ENCODE data around the gene PRICKLE2.
A peak's percentile ranks its signal among the peaks of the same experiment; 100 is the strongest.

PRICKLE2 gene

GRCh38 chr3:64247991-64248646 lies 22.9 kb upstream of the PRICKLE2 start:
- no peak for DNase-seq (ENCODE audit: low read depth)

DNA sequence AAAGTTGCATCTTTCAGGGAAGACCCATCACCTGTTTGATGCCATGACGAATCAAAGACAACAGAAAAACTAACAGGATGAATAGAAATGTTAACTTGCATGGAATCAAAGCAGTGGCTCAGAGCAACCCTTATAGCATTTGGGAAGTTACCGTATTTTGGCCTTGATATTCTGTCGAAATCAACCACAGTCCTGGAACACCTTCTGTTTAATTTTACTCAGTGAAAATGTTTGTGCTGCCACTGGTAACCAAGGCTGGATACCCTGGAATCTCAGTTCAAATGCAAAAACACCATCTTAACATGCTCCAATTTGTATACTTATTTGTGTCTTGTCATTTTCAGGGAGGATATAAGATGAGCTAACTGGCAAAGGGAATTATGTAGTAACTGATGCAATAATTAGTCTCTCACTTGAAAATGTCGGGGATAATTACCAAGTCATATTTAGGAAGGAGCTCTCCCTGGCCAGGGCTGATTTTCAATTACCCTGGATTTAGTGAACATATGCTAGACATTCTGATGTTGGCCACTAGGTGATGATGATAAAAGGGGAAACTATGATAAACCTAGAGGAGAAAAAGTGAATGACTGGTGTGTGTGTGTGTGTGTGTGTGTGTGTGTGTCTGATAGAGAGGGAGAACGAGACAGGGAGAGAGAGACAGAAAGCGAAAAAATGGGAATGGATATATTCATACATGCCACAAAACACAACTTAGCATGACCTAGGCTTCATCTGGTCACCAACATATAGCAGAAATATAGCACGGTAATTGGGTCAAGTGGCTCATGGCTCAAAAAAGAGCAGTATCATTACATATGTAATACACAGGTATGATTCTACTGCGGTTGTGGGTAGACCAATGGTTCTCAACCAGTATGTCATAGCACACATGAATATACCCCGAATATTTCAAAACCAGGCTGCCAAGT lies 19.0 kb upstream of the PRICKLE2 start:
- DNase-seq (ENCODE audit: low read depth): no peak

GRCh38 chr3:64242435-64242834 lies 17.2 kb upstream of the PRICKLE2 start:
- no peak for DNase-seq (ENCODE audit: low read depth)

DNA sequence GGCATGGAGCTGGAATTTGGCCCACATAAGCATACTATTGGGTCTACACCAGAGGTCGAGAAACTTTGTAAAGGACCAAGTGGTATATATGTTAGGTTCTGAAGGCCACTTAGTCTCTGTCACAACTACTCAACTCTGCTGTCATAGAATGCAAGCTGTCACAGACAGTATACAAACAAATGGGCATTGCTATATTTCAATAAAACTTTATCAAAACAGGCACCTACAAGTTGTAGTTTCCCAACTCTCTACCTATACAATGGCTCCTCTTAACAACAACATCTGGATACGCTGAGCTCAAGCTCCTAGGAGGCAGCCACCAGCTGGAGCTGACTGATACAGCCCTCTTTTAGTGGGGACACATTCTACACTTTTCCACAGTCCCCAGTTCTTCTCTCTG lies 15.7 kb upstream of the PRICKLE2 start:
- no peak for DNase-seq (ENCODE audit: low read depth)

GRCh38 chr3:64240396-64240795 lies 15.1 kb upstream of the PRICKLE2 start:
- no peak for DNase-seq (ENCODE audit: low read depth)

- DNase-seq (ENCODE audit: low read depth): no peak
Observed at GRCh38 chr3:64239841-64240240, 14.6 kb upstream of the PRICKLE2 start.

GRCh38 chr3:64238971-64239667 lies 13.9 kb upstream of the PRICKLE2 start:
- peak; percentile 86 for DNase-seq (ENCODE audit: low read depth)

- no peak for DNase-seq (ENCODE audit: low read depth)
Observed at GRCh38 chr3:64237083-64237482, 11.8 kb upstream of the PRICKLE2 start.

DNA sequence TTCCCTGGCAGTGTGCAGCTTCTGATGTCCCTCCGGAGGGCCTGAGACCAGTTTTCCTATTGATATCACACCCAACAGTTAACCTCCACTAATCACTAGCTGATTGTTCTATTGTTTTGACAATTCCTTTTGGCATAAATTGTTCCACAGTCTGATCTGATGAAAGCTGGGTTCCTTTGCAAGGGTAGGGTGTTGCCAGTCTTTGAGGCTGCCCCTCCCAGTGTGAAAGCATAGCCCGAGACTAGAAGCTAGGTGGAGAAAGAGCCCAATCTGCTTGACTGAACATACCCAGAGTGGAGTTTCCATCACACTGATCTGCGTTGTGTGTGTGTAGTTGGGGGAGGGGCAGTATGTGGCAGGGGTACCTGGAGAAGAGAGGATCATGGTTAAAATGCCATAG lies 10.3 kb upstream of the PRICKLE2 start:
- no peak for DNase-seq (ENCODE audit: low read depth)

GRCh38 chr3:64234571-64234970 lies 9.3 kb upstream of the PRICKLE2 start:
- DNase-seq (ENCODE audit: low read depth): no peak

GRCh38 chr3:64232821-64233220 lies 7.6 kb upstream of the PRICKLE2 start:
- no peak for DNase-seq (ENCODE audit: low read depth)

DNA sequence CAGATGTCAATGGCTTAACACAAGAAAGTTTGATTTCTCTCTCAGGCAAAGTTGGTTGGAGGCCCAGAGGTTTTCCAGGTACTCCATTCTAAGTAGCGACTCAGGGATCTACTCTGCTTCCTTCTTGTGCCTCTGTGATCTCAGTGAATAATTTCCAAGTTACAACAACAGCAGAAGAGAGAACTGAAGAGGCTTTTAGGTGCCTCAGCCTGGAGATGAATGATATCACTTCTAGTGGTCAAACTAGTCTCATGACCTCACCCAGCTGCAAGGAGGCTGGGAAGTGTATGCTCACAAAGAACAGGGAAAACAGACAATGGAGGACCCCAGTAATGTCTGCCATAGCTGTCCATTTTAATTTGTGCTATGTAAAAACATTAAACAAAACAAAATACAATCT lies 4.6 kb upstream of the PRICKLE2 start:
- DNase-seq (ENCODE audit: low read depth): no peak

DNA sequence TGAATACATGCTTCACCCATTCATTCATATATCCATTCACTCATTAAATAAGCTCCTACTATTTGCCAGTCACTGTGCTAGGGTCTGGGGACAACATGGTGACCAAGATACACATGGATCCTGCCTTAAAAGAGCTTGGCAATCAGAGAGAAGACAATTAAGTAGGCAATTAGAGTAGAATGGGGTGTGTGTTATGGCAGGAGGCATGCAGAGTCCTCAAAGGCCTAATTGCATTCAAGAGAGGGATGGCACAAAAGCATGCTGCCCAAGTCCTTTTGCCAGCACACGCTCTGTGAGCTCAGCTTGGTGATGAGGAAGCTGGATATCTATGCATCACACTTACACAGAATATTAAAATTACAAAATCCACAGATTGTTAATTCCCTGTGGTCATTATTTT lies 2.8 kb upstream of the PRICKLE2 start:
- no peak for DNase-seq (ENCODE audit: low read depth)

- DNase-seq (ENCODE audit: low read depth): no peak
Observed at GRCh38 chr3:64226730-64227129, 1.5 kb upstream of the PRICKLE2 start.

DNA sequence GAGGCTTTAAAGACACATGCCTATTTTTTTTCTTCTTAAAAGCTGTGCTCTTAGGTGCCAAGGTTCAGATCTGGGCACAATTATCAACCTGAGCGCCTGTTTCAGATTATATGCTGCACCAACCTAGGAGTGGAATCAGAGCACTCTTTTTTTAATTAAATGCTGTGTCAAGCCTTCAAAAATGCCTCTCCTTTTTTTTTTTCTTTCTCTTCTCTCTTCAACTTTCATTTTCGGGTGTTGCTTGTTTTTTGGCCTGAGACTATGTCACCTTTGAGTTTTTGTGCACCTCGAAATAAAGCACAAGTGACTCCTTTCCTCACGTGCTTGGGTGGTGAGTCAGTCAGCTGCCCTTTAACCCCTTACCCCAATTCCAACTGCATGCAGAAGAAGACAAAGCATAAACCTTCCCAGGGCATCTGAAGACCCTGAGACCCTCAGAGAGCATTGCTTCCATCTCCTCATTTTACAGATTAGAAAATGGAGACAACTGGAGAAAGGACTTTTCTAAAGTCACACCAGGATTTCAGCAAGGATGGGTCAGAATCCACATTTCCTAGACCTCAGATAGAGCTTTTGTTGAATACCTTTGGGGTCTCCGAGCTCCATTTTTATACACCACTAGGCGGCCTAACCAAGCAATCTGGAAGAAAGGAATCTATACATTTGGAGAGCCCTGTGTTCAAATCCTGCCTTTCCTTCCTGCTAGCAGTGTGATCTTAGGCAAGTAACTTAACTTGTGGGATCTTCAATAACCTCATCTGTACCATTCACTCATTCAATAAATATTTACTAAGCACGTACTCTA lies 631 bp upstream of the PRICKLE2 start:
- no peak for DNase-seq (ENCODE audit: low read depth)

DNA sequence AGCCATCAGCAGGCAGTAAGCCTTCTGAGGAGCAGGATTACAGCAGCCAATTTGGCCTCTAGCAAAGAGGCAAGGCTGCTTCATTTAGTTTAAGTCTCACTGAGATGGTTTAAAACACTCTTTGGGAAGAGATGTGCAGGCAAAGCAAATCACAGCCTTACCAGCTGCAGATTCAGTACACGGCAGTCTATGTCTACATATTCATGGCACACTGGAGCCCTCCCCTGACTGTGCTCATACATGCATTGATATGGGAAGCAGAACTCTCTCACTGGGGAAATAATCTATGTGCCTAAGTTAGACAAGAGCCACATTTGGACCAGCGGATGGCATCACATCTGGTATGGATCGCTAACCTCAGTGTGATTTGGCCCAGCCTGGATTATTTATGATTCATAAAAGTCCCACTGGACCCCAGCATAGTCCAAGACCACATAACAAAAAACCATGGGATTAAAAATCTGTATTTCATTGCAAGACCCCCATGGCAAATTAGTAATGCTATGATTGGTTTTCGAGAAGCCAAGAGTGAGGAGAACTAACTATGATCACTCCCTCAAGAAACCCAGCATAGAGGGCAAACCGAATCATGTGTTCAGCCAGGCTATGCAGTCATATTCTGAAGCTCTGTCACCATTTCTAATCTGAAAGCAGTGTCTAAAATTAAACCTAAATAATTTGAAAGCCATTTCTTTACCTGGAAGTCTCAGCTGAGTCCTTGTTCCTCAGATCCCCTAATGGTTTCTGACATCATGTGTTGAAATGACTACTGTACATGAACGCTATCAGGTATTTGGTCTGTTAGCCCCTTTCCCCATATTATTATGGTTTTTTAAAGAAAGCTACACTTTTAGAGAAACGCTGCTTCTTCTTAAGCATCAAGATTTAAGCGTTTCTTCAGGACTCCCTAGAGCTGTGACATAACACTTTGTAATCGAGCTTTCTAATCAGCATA lies 1.2 kb downstream of the PRICKLE2 start:
- no peak for DNase-seq (ENCODE audit: low read depth)

- DNase-seq (ENCODE audit: low read depth): no peak
Observed at GRCh38 chr3:64222501-64223111, 2.7 kb downstream of the PRICKLE2 start.

- no peak for DNase-seq (ENCODE audit: low read depth)
Observed at GRCh38 chr3:64221571-64222257, 3.6 kb downstream of the PRICKLE2 start.

- peak; percentile 70 for DNase-seq (ENCODE audit: low read depth)
Observed at GRCh38 chr3:64220161-64220914, 4.9 kb downstream of the PRICKLE2 start.

Data from HS-27A (cell line).